Measurements from ENCODE around the gene NDEL1.

Gene NDEL1

GRCh38 chr17:8455665-8456209, 20.1 kb downstream of the NDEL1 start:
- Histone ChIP-seq H3F3A (ENCODE audit: control insufficient read depth, insufficient read depth) (no peaks in the 10 kb centered on the region), H4K20me1 (ENCODE audit: control insufficient read depth, insufficient read depth, low read depth, low read length) (no peaks in the 10 kb centered on the region), H3K9me2 (replicated peaks; ENCODE audit: control insufficient read depth, low read length) (no peaks in the 10 kb centered on the region), H3K79me2 (ENCODE audit: control insufficient read depth, low read length) (no peaks in the 10 kb centered on the region), H3K27me3 (ENCODE audit: control insufficient read depth, low read length) (no peaks in the 10 kb centered on the region), H3K9me3 (ENCODE audit: control insufficient read depth, insufficient read depth, low read length) (no peaks in the 10 kb centered on the region), H3K36me3 (ENCODE audit: control insufficient read depth, low read length) (peaks cover 78% of the 10 kb centered on the region), H3K4me2 (ENCODE audit: low read length) (no peak overlapping the region), H3K4me1 (ENCODE audit: control insufficient read depth, low read length) (no peaks in the 10 kb centered on the region), H3K4me3 (ENCODE audit: low read length) (no peak overlapping the region), H3K27ac (ENCODE audit: low read depth, low read length) (no peak overlapping the region)
- TF ChIP-seq CTCF (IDR thresholded peaks at IDR 0.05; ENCODE audit: low read depth, low read length, poor library complexity, severe bottlenecking), result no peak
- no peak for TF ChIP-seq EZH2phosphoT487 (IDR thresholded peaks at IDR 0.05; ENCODE audit: borderline replicate concordance, low read length)

GRCh38 chr17:8458128-8458527, 22.4 kb downstream of the NDEL1 start:
- no peak overlapping the region for H3K4me2 ChIP-seq (ENCODE audit: low read length)
- peaks cover 78% of the 10 kb centered on the region for H3K36me3 ChIP-seq (ENCODE audit: control insufficient read depth, low read length)
- H3K9me2 ChIP-seq (replicated peaks; ENCODE audit: control insufficient read depth, low read length), result no peaks in the 10 kb centered on the region
- H3K9me3 ChIP-seq (ENCODE audit: control insufficient read depth, insufficient read depth, low read length), result no peaks in the 10 kb centered on the region
- H3K27me3 ChIP-seq (ENCODE audit: control insufficient read depth, low read length), result no peaks in the 10 kb centered on the region
- no peaks in the 10 kb centered on the region for H4K20me1 ChIP-seq (ENCODE audit: control insufficient read depth, insufficient read depth, low read depth, low read length)
- no peaks in the 10 kb centered on the region for H3F3A ChIP-seq (ENCODE audit: control insufficient read depth, insufficient read depth)
- no peaks in the 10 kb centered on the region for H3K4me1 ChIP-seq (ENCODE audit: control insufficient read depth, low read length)
- H3K79me2 ChIP-seq (ENCODE audit: control insufficient read depth, low read length), result no peaks in the 10 kb centered on the region
- no peak overlapping the region for H3K4me3 ChIP-seq (ENCODE audit: low read length)
- TF ChIP-seq CTCF (IDR thresholded peaks at IDR 0.05; ENCODE audit: low read depth, low read length, poor library complexity, severe bottlenecking) (no peak), EZH2phosphoT487 (IDR thresholded peaks at IDR 0.05; ENCODE audit: borderline replicate concordance, low read length) (no peak)
- H3K27ac ChIP-seq (ENCODE audit: low read depth, low read length), result no peak overlapping the region

- H4K20me1 ChIP-seq (ENCODE audit: control insufficient read depth, insufficient read depth, low read depth, low read length), result no peaks in the 10 kb centered on the region
- no peaks in the 10 kb centered on the region for H3F3A ChIP-seq (ENCODE audit: control insufficient read depth, insufficient read depth)
- H3K4me2 ChIP-seq (ENCODE audit: low read length), result no peak overlapping the region
- H3K4me1 ChIP-seq (ENCODE audit: control insufficient read depth, low read length), result no peaks in the 10 kb centered on the region
- H3K9me3 ChIP-seq (ENCODE audit: control insufficient read depth, insufficient read depth, low read length), result no peaks in the 10 kb centered on the region
- no peak overlapping the region for H3K4me3 ChIP-seq (ENCODE audit: low read length)
- H3K36me3 ChIP-seq (ENCODE audit: control insufficient read depth, low read length), result peaks cover 79% of the 10 kb centered on the region
- peaks cover 6% of the 10 kb centered on the region for H3K79me2 ChIP-seq (ENCODE audit: control insufficient read depth, low read length)
- H3K9me2 ChIP-seq (replicated peaks; ENCODE audit: control insufficient read depth, low read length), result no peaks in the 10 kb centered on the region
- TF ChIP-seq CTCF (IDR thresholded peaks at IDR 0.05; ENCODE audit: low read depth, low read length, poor library complexity, severe bottlenecking) (no peak), EZH2phosphoT487 (IDR thresholded peaks at IDR 0.05; ENCODE audit: borderline replicate concordance, low read length) (no peak)
- no peaks in the 10 kb centered on the region for H3K27me3 ChIP-seq (ENCODE audit: control insufficient read depth, low read length)
- H3K27ac ChIP-seq (ENCODE audit: low read depth, low read length), result no peak overlapping the region
These were observed 23.4 kb downstream of the NDEL1 start for GRCh38 chr17:8459107-8459506.

All from DOHH2 (cell line).